GM21717 (cell line): ENCODE results near the gene NRP2.

Source experiments
- ATAC-seq: cut with Tn5 transposase; IDR thresholded peaks from one replicate; pipeline ENCODE4 v1.9.1; 2021; ENCODE audit warnings: mild to moderate bottlenecking, moderate library complexity; ENCODE audit not compliant: unreplicated experiment

Gene NRP2

DNA sequence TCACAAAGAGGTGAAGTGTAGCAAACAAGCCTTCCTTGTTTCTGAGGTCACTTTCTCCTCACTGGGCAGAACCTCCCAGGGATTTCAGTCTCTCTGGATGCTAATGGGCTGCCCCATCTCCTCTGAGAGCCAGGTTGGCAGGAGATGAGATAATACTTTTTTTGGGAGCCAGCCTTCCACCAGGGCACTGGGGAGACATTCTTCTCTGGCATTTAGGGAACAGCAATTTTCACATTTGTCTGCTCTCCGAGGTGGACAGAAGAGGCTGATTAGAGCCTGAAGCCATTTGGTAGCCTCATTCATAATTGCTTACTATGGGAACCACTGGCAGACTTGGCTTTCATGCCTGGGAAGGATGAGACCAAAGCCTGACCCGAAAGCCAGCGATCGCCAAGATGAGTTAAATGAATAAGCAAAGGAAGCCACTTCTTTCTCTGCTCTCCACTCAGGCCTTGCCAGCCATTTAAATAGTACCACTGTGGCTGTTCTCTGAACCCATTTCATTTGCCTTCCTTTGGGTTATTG is 70.1 kb downstream of the NRP2 start:
- ATAC-seq = no peak

DNA sequence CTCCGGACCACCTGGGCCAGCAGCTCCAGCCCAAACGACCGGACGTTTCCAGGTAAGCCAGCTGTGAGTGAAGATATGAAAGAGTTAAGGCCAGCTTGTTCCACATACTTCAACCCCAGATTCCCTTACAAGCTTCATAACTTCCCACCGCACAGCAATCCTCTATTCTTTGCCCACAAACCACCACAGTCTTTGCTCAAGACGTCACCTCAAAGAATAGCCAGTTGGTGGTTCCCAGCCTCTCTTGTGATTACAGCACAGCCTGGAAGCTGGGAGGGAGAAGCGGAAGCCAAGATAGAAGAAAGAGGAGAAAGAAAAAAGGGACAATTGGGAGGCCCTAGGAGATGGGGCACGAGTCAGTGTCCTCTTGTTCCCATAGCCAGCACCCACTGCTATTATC is 70.6 kb downstream of the NRP2 start:
- ATAC-seq = no peak

DNA sequence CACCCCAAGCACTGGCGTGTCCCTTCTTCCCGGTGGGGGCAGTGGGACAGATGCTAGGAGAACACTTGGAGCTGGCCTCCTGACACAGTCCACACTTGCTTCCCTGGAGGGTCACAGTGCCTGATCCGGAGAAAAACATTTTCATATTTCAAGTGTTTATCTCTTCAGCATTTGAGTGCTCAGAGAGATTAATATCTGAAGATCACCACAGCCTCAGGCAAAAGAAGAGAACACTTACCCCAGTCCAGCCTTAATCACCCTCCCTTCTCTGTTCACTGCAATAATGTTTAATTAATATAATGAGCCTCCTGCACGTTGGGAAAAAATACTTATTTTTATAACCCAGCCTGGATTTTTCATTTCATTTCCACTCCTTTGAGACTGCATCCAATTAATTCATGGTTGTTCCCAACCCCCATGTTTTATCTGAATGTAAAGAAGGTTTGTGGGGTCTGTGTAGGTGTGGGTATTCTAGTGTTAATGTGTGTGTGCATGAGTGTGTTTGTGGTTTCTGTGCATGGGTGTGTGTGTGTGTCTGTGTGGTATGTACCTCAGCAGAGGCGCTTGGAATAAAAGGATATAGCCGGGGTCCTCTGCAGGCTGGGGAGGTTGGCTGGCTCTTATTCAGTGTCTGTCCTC is 72.1 kb downstream of the NRP2 start:
- no peak for ATAC-seq

- ATAC-seq = no peak
Measured at GRCh38 chr2:205754924-205755321, 72.6 kb downstream of the NRP2 start.

DNA sequence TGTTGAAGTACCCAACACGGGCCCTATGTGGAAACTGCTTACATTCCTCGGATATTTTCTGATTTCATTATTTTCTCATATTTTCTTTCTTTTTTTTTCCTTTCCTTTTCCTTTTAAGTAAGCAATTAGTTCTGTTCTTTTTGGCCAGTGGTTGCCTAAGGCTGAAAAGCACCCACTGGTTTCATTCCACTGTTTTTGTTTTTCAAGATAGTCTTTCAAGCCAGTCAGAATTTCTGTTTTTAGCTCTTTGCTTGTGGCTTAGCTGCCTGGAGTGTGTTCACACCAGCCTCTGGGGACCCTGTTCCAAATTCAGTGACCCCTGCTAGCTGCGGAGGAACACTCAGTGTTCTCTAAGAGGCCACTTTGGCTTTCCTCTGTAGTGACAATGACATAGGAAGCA is 73.6 kb downstream of the NRP2 start:
- ATAC-seq = no peak

- ATAC-seq = no peak
Measured at GRCh38 chr2:205757271-205757670, 75.0 kb downstream of the NRP2 start.

- no peak for ATAC-seq
Measured at GRCh38 chr2:205758051-205758450, 75.8 kb downstream of the NRP2 start.

- no peak for ATAC-seq
Measured at GRCh38 chr2:205758500-205758899, 76.2 kb downstream of the NRP2 start.

GRCh38 chr2:205759257-205759656 is 77.0 kb downstream of the NRP2 start:
- ATAC-seq = no peak

DNA sequence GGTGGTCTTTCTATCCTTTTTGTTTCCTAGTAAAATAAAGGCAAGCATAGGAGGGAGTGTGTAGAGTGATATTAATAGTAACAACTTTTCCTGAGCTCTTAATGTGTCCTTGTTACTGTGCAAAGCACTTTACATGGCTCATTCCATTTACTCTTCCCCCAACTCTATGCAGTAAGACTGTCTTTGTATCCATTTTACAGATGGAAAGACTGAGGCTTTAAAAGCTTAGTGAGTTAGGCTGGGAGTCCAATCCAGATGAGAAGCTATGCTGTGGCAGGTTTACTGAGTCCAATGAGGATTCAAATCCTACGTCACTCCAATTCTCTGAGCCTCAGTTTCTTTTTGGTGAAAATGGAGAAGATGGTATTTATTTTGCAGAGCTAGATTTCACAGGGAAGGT is 77.4 kb downstream of the NRP2 start:
- no peak for ATAC-seq

GRCh38 chr2:205760157-205760556 is 77.9 kb downstream of the NRP2 start:
- no peak for ATAC-seq

- ATAC-seq = no peak
Measured at GRCh38 chr2:205761421-205761820, 79.1 kb downstream of the NRP2 start.

GRCh38 chr2:205762881-205763280 is 80.6 kb downstream of the NRP2 start:
- no peak for ATAC-seq

DNA sequence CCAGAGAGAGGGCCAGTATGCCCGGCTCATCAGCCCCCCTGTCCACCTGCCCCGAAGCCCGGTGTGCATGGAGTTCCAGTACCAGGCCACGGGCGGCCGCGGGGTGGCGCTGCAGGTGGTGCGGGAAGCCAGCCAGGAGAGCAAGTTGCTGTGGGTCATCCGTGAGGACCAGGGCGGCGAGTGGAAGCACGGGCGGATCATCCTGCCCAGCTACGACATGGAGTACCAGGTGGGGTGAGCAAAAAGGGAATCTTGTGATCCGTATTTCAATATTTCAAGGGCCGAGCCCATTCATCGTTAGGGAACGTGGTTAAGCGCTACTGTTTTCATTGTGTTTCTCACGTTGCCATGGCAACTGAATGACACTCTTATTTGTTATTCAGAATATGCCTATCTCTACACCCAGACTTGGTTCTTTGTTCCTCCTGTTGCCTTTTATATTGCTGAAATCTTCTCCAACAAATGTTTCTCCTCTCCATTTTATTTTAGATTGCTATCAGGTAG is 81.5 kb downstream of the NRP2 start:
- ATAC-seq = no peak

- ATAC-seq = no peak
Measured at GRCh38 chr2:205764270-205764746, 82.0 kb downstream of the NRP2 start.

DNA sequence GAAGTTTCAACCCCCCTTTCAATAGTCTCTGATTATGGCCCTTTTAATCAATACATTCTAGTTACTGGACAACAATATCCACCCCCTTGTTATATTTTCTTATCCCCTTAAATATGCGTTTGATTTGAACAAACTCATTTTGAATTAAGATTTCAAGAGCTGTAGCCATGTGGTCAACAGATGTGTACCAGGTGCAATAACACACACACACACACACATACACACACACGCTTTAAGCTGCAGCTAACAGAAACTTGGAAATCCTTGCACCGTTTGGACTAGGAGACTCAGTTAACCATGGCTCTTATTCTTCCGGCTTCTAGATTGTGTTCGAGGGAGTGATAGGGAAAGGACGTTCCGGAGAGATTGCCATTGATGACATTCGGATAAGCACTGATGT is 82.8 kb downstream of the NRP2 start:
- ATAC-seq = no peak

- ATAC-seq = peak; percentile 56
Measured at GRCh38 chr2:205766779-205767359, 84.6 kb downstream of the NRP2 start.

DNA sequence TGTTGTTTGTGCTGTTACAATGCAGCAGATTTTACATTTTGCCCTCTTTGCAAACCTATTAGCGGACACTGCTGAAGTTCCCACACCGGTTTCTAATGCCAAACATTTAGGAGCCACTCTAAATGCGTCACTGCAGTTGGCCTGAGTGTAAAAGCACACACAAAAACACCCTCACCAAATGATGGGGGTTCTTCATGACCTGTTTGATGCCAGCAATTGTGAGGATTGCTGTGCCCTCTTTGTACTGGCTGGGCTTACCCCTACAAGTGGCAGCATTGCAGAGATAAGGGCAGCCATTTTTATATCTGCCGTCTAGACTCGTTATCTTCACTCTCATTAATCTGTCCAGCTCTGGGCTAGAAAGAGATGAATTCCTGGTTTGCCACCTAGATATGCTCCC is 85.3 kb downstream of the NRP2 start:
- ATAC-seq = no peak

DNA sequence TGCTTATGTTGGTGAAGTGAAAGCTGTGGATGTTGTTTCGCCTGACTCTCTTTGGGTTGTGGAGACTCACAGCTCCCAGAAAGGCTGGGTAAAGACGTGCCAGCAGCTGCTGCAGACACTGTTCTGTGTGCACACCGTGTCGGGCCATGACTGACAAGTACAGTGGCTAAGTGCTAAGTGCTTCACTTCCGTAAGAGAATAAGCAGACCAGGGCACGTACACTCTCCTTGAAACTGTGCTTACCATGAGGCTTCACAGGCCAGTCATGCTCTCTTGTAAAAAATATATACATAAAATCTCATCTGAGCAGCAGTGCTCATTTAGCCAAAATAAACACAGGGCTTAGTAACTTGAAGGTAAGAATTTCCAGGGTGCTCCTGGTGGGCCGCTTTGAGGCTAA is 86.0 kb downstream of the NRP2 start:
- no peak for ATAC-seq

- ATAC-seq = no peak
Measured at GRCh38 chr2:205768815-205769494, 86.7 kb downstream of the NRP2 start.

GRCh38 chr2:205769495-205769850 is 87.2 kb downstream of the NRP2 start:
- ATAC-seq = no peak

DNA sequence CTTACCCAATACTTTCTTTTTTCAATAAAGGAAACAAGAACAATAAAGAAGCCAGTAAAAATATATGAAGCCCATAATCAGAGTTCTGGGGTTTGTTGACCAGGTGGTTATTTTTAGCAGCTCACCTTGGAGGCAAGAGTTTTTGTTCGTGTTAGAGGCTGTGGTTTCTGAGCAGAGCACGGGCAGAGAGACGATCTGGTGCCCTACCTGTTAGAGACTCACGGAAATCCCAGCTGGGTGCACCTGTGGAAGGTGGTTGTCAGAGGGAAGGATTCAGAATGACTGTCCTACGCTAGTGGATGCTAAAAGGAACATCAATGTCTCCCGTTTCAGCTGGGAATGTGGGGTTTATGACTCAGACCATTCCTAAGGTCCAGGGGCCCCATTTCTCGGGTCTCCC is 87.6 kb downstream of the NRP2 start:
- no peak for ATAC-seq
